CD4-positive, alpha-beta T cell (primary cell): Measurements from ENCODE around the gene ACADSB. TPM values are rescaled to one million over a fixed set of nuclear protein-coding genes. Genes with fewer than 3 reads are reported as not detected.

Experiments used
- ATAC-seq: fragments of 200-7000 bp; cut with Tn5 transposase; one replicate; pipeline ENCODE4 v1.10.0; 2022; ENCODE audit warnings: mild to moderate bottlenecking; ENCODE audit not compliant: poor library complexity
- CTCF ChIA-PET: fragments of 350-600 bp; sonication (Branson Sonifier 250); formaldehyde crosslinking; loops from one replicate; lab custom pipeline; 2021; ENCODE audit warnings: antibody characterized with exemption, inconsistent platforms; lab: Charles Lee
- POLR2A ChIA-PET: fragments of 350-600 bp; sonication (Branson Sonifier 250); formaldehyde crosslinking; loops from one replicate; lab custom pipeline; 2021; ENCODE audit warnings: antibody characterized with exemption, inconsistent platforms; lab: Charles Lee
- DNase-seq, 14 experiments: peaks; one replicate each; pipeline ENCODE4 v3.0.0-alpha.2; 2013 to 2020; ENCODE audit warnings: mixed read lengths in 2 of 14
- H3K27ac ChIP-seq, 2 donors: one replicate each; pipeline versions ENCODE4 v1.5.1 to v1.7.0; 2013; ENCODE audit warnings: low read length in 2 of 2, low read depth in 1 of 2, mild to moderate bottlenecking in 1 of 2
- H3K27me3 ChIP-seq, 2 experiments: 1 replicate in 1 of 2; 2 replicates in 1 of 2; pipeline versions ENCODE4 v1.6.1 to v1.7.0; 2013; ENCODE audit warnings: low read length in 2 of 2, control low read depth in 1 of 2, mild to moderate bottlenecking in 1 of 2, moderate library complexity in 1 of 2; ENCODE audit not compliant: insufficient read depth in 2 of 2, control insufficient read depth in 1 of 2
- H3K36me3 ChIP-seq: one replicate; pipeline ENCODE4 v1.6.1; 2013; ENCODE audit warnings: low read length, control low read depth; ENCODE audit not compliant: insufficient read depth
- H3K4me1 ChIP-seq: one replicate; pipeline ENCODE4 v1.6.1; 2013; ENCODE audit warnings: low read length, control low read depth; ENCODE audit not compliant: insufficient read depth
- H3K4me3 ChIP-seq: one replicate; pipeline ENCODE4 v1.5.1; 2013; ENCODE audit warnings: mild to moderate bottlenecking, low read length, moderate library complexity
- H3K9me3 ChIP-seq, 2 experiments: 1 replicate in 1 of 2; 2 replicates in 1 of 2; pipeline versions ENCODE4 v1.6.1 to v1.7.0; 2013; ENCODE audit warnings: low read length in 2 of 2, mild to moderate bottlenecking in 2 of 2, control low read depth in 1 of 2, moderate library complexity in 1 of 2; ENCODE audit not compliant: control insufficient read depth in 1 of 2, insufficient read depth in 1 of 2
- H3K27ac Mint-ChIP-seq: one replicate; pipeline ENCODE4 v1.8.0; 2020; ENCODE audit warnings: mixed read lengths
- H3K27me3 Mint-ChIP-seq: one replicate; pipeline ENCODE4 v1.8.0; 2021; ENCODE audit warnings: mixed read lengths
- H3K36me3 Mint-ChIP-seq: one replicate; pipeline ENCODE4 v1.8.0; 2021; ENCODE audit warnings: low read depth, mixed read lengths
- H3K4me1 Mint-ChIP-seq: one replicate; pipeline ENCODE4 v1.8.0; 2021; ENCODE audit warnings: low read depth, mixed read lengths
- H3K4me3 Mint-ChIP-seq: one replicate; pipeline ENCODE4 v1.8.0; 2020; ENCODE audit warnings: mild to moderate bottlenecking, mixed read lengths
- H3K9me3 Mint-ChIP-seq: one replicate; pipeline ENCODE4 v1.8.0; 2020; ENCODE audit warnings: mixed read lengths
- intact Hi-C, 2 experiments: fragments of 100-400 bp; cut with DNase I in 1 of 2; cut with micrococcal nuclease in 1 of 2; formaldehyde crosslinking; loops; one replicate each; pipeline versions ENCODE4 v1.15.1 to v1.9.0; 2023 to 2025; cut with DNase I, micrococcal nuclease
- total RNA-seq, 174 experiments: library from RNA in 2 of 174; stranded (reverse) in 2 of 174; gene quantifications; one replicate each; pipeline ENCODE4 v1.2.3 and lab custom pipeline; 2021 to 2026
- TF ChIP-seq, protein P1 (sequence below): fragments of 200-600 bp; IDR thresholded peaks from one replicate; pipeline ENCODE4 v1.8.0; 2022; ENCODE audit warnings: antibody characterized with exemption, mild to moderate bottlenecking

ACADSB gene
- total RNA-seq, 2 experiments from 2014 or later = 16.6 to 17.9 TPM

DNA sequence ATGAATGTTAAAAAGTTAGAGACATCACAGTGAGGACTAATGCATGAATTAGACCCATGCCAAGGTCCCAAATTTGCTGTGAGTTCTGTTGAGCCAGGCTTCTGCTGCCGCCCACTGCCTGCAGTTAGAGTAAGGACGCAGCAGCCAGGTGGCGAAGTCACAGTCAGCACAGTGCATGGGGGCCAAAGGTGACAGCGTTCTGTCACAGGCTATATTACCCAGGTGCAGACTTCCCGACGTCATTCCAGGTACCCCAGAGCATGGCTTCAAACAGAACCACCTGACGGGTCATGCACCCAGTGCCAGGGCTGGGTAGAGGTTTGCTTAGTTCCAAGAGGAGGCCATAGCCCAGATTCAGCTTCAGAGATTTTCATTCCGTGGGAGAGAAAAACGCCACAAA is 93.1 kb downstream of the ACADSB start:
- DNase-seq (no peak), ATAC-seq (no peak)
- Histone ChIP-seq H3K4me3 (no peak overlapping the region), H3K36me3 (no peaks in the 10 kb centered on the region), H3K4me1 (no peaks in the 10 kb centered on the region), H3K27me3 (peaks cover 0 to 6% of the 10 kb centered on the region in 2 experiments), H3K9me3 (no peaks in the 10 kb centered on the region), H3K27ac (no peak overlapping the region)
- Mint-ChIP-seq H3K4me1 (no peaks in the 10 kb centered on the region), H3K9me3 (no peaks in the 10 kb centered on the region), H3K27me3 (peaks cover 21% of the 10 kb centered on the region), H3K36me3 (no peaks in the 10 kb centered on the region), H3K4me3 (no peak overlapping the region), H3K27ac (no peak overlapping the region)
- intact Hi-C loops = no loop called here
- CTCF ChIA-PET = interaction anchor here (1.0 kb wide), 1 partner anchor 11 kb away, joined by 4 read pairs; no protein-coding TSS in a partner anchor
- TF ChIP-seq, protein P1, sequence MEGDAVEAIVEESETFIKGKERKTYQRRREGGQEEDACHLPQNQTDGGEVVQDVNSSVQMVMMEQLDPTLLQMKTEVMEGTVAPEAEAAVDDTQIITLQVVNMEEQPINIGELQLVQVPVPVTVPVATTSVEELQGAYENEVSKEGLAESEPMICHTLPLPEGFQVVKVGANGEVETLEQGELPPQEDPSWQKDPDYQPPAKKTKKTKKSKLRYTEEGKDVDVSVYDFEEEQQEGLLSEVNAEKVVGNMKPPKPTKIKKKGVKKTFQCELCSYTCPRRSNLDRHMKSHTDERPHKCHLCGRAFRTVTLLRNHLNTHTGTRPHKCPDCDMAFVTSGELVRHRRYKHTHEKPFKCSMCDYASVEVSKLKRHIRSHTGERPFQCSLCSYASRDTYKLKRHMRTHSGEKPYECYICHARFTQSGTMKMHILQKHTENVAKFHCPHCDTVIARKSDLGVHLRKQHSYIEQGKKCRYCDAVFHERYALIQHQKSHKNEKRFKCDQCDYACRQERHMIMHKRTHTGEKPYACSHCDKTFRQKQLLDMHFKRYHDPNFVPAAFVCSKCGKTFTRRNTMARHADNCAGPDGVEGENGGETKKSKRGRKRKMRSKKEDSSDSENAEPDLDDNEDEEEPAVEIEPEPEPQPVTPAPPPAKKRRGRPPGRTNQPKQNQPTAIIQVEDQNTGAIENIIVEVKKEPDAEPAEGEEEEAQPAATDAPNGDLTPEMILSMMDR = no peak
- POLR2A ChIA-PET = no interaction called here

GRCh38 chr10:123102673-123103072 is 93.9 kb downstream of the ACADSB start:
- Mint-ChIP-seq H3K4me1 (no peaks in the 10 kb centered on the region), H3K4me3 (no peak overlapping the region), H3K27me3 (peaks cover 25% of the 10 kb centered on the region), H3K9me3 (no peaks in the 10 kb centered on the region), H3K36me3 (no peaks in the 10 kb centered on the region), H3K27ac (no peak overlapping the region)
- Histone ChIP-seq H3K36me3 (no peaks in the 10 kb centered on the region), H3K9me3 (no peaks in the 10 kb centered on the region), H3K4me3 (no peak overlapping the region), H3K4me1 (no peaks in the 10 kb centered on the region), H3K27ac (no peak overlapping the region), H3K27me3 (peaks cover 0 to 8% of the 10 kb centered on the region in 2 experiments)
- ATAC-seq = no peak
- intact Hi-C loops = no loop called here
- TF ChIP-seq, protein P1 = no peak
- ChIA-PET POLR2A (no interaction called here), CTCF (interaction anchor here (0.7 to 1.0 kb wide), 2 partner anchors 12 to 156 kb away, joined by 4 read pairs; no protein-coding TSS in a partner anchor)
- no peak for DNase-seq

- POLR2A ChIA-PET = no interaction called here
- intact Hi-C loops = no loop called here
Measured at GRCh38 chr10:123103944-123104343, 95.1 kb downstream of the ACADSB start.

More at GRCh38 chr10:123103944-123104343, 95.1 kb downstream of the ACADSB start:
- no peak overlapping the region for H3K27ac ChIP-seq
- H3K27me3 Mint-ChIP-seq = peaks cover 34% of the 10 kb centered on the region
- no peaks in the 10 kb centered on the region for H3K4me1 ChIP-seq
- TF ChIP-seq, protein P1 = no peak
- CTCF ChIA-PET = no interaction called here
- ATAC-seq (no peak), DNase-seq (no peak)
- no peaks in the 10 kb centered on the region for H3K9me3 ChIP-seq
- H3K4me3 ChIP-seq = no peak overlapping the region
- H3K4me3 Mint-ChIP-seq = no peak overlapping the region
- no peak overlapping the region for H3K27ac Mint-ChIP-seq
- H3K9me3 Mint-ChIP-seq = no peaks in the 10 kb centered on the region
- peaks cover 0 to 8% of the 10 kb centered on the region in 2 experiments for H3K27me3 ChIP-seq
- H3K36me3 Mint-ChIP-seq = no peaks in the 10 kb centered on the region
- H3K36me3 ChIP-seq = no peaks in the 10 kb centered on the region
- H3K4me1 Mint-ChIP-seq = no peaks in the 10 kb centered on the region

Other genes starting within 250 kb of the ACADSB start
- gene CUZD1, start 163.1 kb upstream of the ACADSB start, total RNA-seq = under 1 TPM; 0.27 to 0.64 TPM
- gene FAM24B, start 129.4 kb upstream of the ACADSB start, total RNA-seq = 1 to 10 TPM; 6.8 to 7.1 TPM
- gene FAM24A, start 98.4 kb upstream of the ACADSB start, total RNA-seq = not detected
- gene C10orf88, start 54.8 kb upstream of the ACADSB start, total RNA-seq = 1 to 10 TPM; 2.3 to 2.5 TPM
- 10 to 100 TPM; 16.1 to 18.6 TPM for gene PSTK, start 28.6 kb upstream of the ACADSB start, total RNA-seq
- gene IKZF5, start 211 bp upstream of the ACADSB start, total RNA-seq = 10 to 100 TPM; 81.8 to 87.1 TPM
- gene HMX3, start 127.0 kb downstream of the ACADSB start, total RNA-seq = under 1 TPM in 1 of 2 experiments, not detected in 1; 0.34 TPM
- gene HMX2, start 139.1 kb downstream of the ACADSB start, total RNA-seq = not detected
- 100 to 1,000 TPM; 167 to 178 TPM for gene BUB3, start 145.4 kb downstream of the ACADSB start, total RNA-seq